ENCODE results near the gene PON2. TPM values are rescaled to one million over a fixed set of nuclear protein-coding genes. Genes with fewer than 3 reads are reported as not detected.
"Not testable (repeated sequence)": the region's sequence is repeated elsewhere in the genome, so short reads cannot be mapped to it uniquely, and the experiment has no call there.

PON2 gene
- 54.7 TPM for total RNA-seq
- long read RNA-seq, transcript PON2-218 (9 exons, 1,653 nt) = major isoform, 153 of 222 reads
- long read RNA-seq, transcript PON2-202 (9 exons, 1,726 nt) = minor isoform, 37 of 222 reads
- long read RNA-seq, partial matches to known transcripts = 4 of 222 reads
- long read RNA-seq, other reads (novel, unspliced or antisense) = 24 of 222 reads

DNA sequence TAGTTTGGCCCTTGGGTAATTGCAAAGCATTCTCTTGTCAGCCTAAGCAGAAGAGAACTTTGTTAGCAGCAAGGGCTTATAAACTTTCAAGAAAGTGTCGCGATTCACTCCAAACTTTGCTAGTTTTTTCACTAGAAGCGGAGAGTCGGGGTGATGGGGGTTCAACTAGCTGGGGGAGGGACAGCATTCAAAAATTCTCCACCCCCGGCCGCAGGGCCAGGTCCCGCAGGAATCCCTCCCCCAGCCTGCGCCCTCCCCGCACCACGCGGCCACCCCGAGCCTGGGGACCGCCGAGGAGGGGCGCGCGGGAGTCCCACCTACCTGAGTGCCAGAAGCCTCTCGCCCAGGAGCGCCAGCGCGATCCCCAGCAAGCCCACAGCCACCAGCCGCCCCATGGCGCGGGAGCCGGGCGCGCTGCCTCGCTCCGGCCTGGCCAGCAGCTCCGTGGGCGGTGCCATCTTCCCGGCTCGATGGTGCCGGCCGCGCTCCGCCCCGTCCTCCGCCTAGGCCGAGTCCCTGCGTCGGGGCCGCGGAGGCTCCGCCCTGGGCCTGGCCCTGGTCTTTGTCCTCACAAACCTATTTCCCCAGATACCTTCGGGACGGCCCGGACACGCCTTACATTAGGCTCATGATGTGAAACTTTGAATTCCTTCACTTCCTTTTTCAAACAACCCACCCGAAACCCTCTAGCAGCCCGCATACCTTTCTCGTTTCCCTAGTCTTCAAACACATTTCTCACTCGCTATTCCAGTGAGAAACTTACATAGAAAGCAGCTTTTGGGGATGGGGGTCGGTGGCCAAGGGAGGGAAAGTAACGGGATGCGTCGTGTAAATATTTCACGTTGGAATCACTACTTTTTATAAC lies at the start of gene PON2:
Gene PON2 (minus strand): TSS at position 472 of the 865 bp plus-strand sequence. CDS start 77 bp downstream, at position 395.
- peak; percentile 95 for DNase-seq (ENCODE audit: low spot score)

DNA sequence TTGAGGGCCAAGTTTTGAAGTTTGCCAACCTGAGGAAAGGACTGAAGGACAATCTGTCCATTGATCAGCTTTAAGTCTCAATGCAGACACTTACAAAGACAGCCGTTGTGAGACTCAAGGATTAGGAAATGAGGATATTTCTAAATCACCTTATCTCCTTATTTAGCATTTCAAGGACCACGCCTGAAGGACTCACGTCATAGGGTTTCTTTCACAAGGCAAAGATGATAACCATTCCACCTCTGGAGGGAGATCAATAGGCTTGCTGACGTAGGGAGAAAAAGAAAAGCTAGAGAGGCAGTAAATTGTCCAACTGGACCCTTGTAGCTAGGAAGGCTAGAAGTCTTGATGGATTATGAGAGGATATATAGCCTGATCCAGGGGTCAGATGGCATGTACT lies 47.6 kb upstream of the PON2 start:
- DNase-seq (ENCODE audit: low spot score) = no peak

DNA sequence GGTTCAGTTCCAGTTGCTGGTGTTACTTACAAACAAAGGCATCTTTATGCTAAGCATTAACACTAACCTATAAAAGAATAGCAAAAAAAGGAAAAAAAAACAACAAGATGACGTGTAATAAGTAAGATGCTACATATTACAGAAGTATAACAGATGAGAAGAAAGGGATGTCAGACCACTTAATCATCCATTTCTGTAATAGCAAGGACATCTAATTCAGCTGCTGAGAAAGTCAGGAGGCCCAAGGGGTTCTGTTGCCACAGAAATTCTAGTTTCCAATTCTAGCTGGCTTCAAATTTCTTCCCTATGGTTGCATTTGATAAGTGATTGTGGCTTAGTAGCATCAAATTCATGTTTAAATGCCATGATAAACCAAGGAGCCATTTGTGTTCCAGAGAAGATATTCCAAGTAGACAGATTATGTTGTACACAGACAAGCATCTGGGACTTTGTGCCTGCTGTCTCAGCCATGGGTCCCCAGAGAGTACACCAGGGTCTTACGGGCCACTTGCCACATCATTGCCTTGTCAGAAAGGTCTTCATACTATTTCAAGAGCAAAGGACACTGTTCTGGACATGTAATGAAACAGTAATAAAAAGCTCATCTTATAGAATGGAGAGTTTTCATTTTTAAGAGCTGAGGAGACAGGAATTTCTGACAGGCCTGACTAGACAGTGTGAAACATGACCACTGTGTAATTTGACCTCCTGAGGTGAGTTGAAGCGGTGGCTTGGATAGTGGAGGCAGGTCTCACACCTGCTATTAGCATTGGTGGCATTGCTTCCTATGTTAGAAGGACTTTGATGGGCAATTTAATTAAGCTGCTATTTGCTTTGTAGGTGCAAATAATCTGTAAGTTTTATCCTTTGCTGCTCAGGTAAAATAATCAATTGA lies 46.7 kb upstream of the PON2 start:
- DNase-seq (ENCODE audit: low spot score) = no peak

DNA sequence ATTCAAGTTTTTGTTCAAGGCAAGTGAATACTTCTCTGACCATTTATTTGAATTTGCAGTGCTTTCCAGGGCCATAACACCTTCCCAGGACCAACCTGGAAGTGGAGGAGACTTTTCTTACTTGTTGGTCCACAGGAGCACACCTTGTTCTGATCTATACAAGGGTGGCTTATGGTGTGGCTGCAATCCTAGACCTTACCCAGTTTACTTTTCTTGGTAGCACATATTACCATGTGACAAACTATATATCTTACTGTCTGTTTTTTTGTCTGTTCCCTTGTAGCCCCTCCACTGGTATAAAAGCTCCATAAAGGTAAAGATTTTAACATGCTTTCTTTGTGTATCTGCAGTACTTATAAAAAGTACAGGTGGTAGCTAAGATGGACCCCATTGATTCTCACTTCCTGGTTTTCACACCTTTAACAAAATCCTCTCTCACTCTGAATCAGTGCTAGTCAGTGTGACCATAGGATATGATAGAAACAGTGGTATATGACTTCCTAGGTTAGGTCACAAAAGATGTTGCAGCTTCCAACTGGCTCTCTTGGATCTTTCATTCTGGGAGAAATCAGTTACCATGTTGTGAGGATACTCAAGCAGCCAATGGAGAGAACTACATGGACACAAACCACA lies 45.3 kb upstream of the PON2 start:
- DNase-seq (ENCODE audit: low spot score) = no peak

- DNase-seq (ENCODE audit: low spot score) = no peak
Observed at GRCh38 chr7:95478272-95479037, 43.6 kb upstream of the PON2 start.

GRCh38 chr7:95476904-95477594 lies 42.2 kb upstream of the PON2 start:
- no peak for DNase-seq (ENCODE audit: low spot score)

- no peak for DNase-seq (ENCODE audit: low spot score)
Observed at GRCh38 chr7:95476072-95476847, 41.4 kb upstream of the PON2 start.

- no peak for DNase-seq (ENCODE audit: low spot score)
Observed at GRCh38 chr7:95473276-95473985, 38.6 kb upstream of the PON2 start.

- no peak for DNase-seq (ENCODE audit: low spot score)
Observed at GRCh38 chr7:95472581-95473161, 37.8 kb upstream of the PON2 start.

DNA sequence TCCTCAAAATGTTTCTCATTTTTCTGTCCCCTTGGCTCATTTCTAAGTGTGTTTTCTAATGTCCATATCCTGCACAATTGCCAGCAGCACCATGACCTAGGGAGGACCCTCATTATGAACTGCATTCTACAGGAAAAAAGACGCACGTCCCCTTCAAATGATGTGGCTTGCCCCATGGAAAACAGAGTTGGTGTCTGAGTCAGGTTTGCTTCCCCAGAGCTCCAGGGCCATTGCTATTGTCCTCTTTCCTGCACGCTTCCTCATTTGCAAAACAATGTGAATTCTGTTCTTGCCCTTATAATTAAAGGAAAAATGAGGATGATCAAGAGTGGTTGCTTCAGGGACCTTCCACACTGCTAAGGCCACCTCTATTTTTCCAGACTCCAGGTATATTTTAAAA lies 36.2 kb upstream of the PON2 start:
- DNase-seq (ENCODE audit: low spot score) = no peak

GRCh38 chr7:95470452-95470851 lies 35.6 kb upstream of the PON2 start:
- DNase-seq (ENCODE audit: low spot score) = no peak

DNA sequence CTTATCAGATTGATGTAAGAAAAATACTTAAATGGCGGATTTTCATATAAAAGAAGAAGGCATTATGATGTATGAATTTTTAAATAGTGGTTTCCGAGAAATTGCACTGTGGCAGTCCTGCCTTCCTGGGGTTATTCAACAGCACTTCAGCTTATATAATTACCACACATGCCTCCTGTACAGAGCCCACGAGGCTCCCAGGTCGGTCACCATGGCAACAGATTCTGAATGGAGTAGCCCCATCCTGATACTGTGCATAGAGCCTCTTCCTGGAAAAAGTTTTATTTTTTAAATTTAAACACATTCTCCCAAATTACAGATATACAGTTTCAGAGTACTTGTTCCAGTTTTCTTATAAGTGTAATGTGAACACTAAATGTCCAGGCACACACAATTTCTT lies 35.0 kb upstream of the PON2 start:
- DNase-seq (ENCODE audit: low spot score) = no peak

DNA sequence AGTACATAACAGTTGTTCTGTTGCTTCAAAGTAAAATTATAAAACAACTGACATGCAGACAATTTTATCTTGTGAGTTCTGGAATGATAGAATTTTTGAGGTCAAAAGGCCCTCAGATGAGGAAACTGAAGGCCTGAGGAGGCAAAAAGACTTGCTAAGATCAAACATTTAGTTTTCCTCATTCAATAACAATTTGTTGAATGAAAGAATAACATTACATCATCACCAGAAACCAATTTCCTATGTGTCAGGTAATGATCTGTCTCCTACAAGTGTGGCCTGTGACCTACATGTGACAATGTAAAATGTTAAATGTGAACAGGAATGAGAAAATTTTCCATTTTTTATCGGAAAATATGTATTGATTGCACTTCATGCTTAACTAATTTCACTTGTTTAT lies 34.4 kb upstream of the PON2 start:
- DNase-seq (ENCODE audit: low spot score) = no peak

DNA sequence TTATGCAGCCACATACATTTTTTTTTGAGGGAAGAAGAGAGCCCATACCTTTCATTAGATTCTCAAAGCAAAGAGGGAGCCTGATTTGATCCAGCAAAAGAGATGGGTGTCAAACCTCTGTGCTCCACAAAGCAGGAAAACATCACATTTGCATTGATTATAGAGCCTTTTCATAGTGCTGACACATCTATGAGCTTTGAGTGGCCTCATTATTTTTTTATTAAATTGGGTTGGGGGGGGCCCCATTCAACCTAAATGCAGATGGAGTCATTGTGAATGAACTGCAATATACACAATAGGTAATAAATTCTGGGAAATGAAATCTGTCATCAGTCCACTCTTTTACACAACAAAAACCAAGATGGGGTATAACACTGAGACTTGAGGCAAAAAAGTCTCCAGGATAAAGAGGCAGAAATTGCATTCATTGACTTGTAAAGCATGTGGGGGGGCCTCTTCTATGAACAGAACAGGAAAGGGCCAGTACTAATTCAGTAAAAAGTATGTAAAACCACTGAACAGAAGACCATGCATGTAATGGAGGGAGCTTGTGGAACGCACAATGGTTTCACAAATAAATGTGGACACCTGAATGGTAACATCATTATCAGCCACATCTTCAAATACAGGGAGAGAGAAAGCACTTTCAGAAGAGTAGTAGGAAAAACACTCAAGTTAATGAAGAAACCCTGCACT lies 33.2 kb upstream of the PON2 start:
- no peak for DNase-seq (ENCODE audit: low spot score)

- DNase-seq (ENCODE audit: low spot score) = not testable (repeated sequence)
Observed at GRCh38 chr7:95460653-95461052, 25.8 kb upstream of the PON2 start.

- DNase-seq (ENCODE audit: low spot score) = no peak
Observed at GRCh38 chr7:95457947-95458346, 23.1 kb upstream of the PON2 start.

- DNase-seq (ENCODE audit: low spot score) = no peak
Observed at GRCh38 chr7:95454438-95455045, 19.7 kb upstream of the PON2 start.

Data from mesenteric fat pad (tissue), 1 donor.